Erythroblast (primary cell): Measurements from ENCODE around the gene KAT6B.

ENCODE experiments used
- GATA1 ChIP-seq: IDR thresholded peaks from 2 replicates; pipeline ENCODE4 v1.6.1; 2011; ENCODE audit warnings: low read depth, mild to moderate bottlenecking, control low read depth, low read length, moderate library complexity
- POLR2A ChIP-seq: IDR thresholded peaks from 2 replicates; pipeline ENCODE4 v1.6.1; 2011; ENCODE audit warnings: mild to moderate bottlenecking, low read length

GRCh38 chr10:74982634-74982982 lies 156.2 kb downstream of the KAT6B start:
- no peak for TF ChIP-seq POLR2A
- TF ChIP-seq GATA1 = no peak
